ENCODE data around the gene CAVIN3. TPM values are rescaled to one million over a fixed set of nuclear protein-coding genes. Genes with fewer than 3 reads are reported as not detected.

The CAVIN3 gene
- total and polyA plus RNA-seq, 9 donors: 36.7 to 119 (median 61.2) TPM

GRCh38 chr11:6326303-6326702, 6.0 kb upstream of the CAVIN3 start:
- no peaks in the 10 kb centered on the region for H3K9me3 ChIP-seq
- no peak for TF ChIP-seq EP300 (IDR thresholded peaks at IDR 0.05)
- TF ChIP-seq POLR2A (IDR thresholded peaks at IDR 0.05): no peak
- no peak for TF ChIP-seq CTCF (IDR thresholded peaks at IDR 0.05)
- H3K27ac ChIP-seq: no peak overlapping the region
- H3K4me3 ChIP-seq: no peak overlapping the region
- no peaks in the 10 kb centered on the region for H3K36me3 ChIP-seq
- H3K27me3 ChIP-seq: no peaks in the 10 kb centered on the region
- no peak for DNase-seq
- intact Hi-C loops (cut with DNase I): loop anchor here in 1 of 4 donors (10.0 kb wide), 1 partner anchor 92 kb away; the partner anchor contains the start of genes CNGA4 and FHIP1B
- no peaks in the 10 kb centered on the region for H3K4me1 ChIP-seq (ENCODE audit: insufficient read depth)

GRCh38 chr11:6323291-6323905, 3.1 kb upstream of the CAVIN3 start:
- Histone ChIP-seq H3K9me3 (no peaks in the 10 kb centered on the region), H3K27ac (no peak overlapping the region), H3K36me3 (no peaks in the 10 kb centered on the region), H3K4me3 (no peak overlapping the region), H3K27me3 (no peaks in the 10 kb centered on the region), H3K4me1 (ENCODE audit: insufficient read depth) (no peaks in the 10 kb centered on the region)
- no peak for TF ChIP-seq POLR2A (IDR thresholded peaks at IDR 0.05)
- no peak for TF ChIP-seq CTCF (IDR thresholded peaks at IDR 0.05)
- no peak for TF ChIP-seq EP300 (IDR thresholded peaks at IDR 0.05)
- 47 to 74% (median 48%) methylated on average over 1 of the region's 1 CpG for whole genome bisulfite sequencing, 3 donors
- no peak for DNase-seq
- intact Hi-C loops (cut with DNase I): loop anchor here in 1 of 4 donors (10.0 kb wide), 1 partner anchor 89 kb away; the partner anchor contains the start of genes CNGA4 and FHIP1B

- WGBS, 3 donors: 69 to 78% (median 75%) methylated on average over 2 of the region's 2 CpGs
- no peaks in the 10 kb centered on the region for H3K27me3 ChIP-seq
- H3K27ac ChIP-seq: peak overlapping the region in 1 of 2 donors; percentile 98
- TF ChIP-seq EP300 (IDR thresholded peaks at IDR 0.05): no peak
- TF ChIP-seq CTCF (IDR thresholded peaks at IDR 0.05): no peak
- TF ChIP-seq POLR2A (IDR thresholded peaks at IDR 0.05): no peak
- intact Hi-C loops (cut with DNase I): loop anchor here in 1 of 4 donors (10.0 kb wide), 1 partner anchor 87 kb away; the partner anchor contains the start of genes CNGA4 and FHIP1B
- H3K4me3 ChIP-seq: no peak overlapping the region
- H3K9me3 ChIP-seq: no peaks in the 10 kb centered on the region
- no peaks in the 10 kb centered on the region for H3K36me3 ChIP-seq
- DNase-seq: no peak
- H3K4me1 ChIP-seq (ENCODE audit: insufficient read depth): no peaks in the 10 kb centered on the region
Observed at GRCh38 chr11:6321961-6322362, 1.7 kb upstream of the CAVIN3 start.

- intact Hi-C loops (cut with DNase I): loop anchor here in 1 of 4 donors (10.0 kb wide), 1 partner anchor 87 kb away; the partner anchor contains the start of genes CNGA4 and FHIP1B
Observed at GRCh38 chr11:6321356-6321755, 1.1 kb upstream of the CAVIN3 start.

More at GRCh38 chr11:6321356-6321755, 1.1 kb upstream of the CAVIN3 start:
- TF ChIP-seq EP300 (IDR thresholded peaks at IDR 0.05) (no peak), CTCF (IDR thresholded peaks at IDR 0.05) (no peak), POLR2A (IDR thresholded peaks at IDR 0.05) (no peak)
- H3K27me3 ChIP-seq: no peaks in the 10 kb centered on the region
- no peaks in the 10 kb centered on the region for H3K4me1 ChIP-seq (ENCODE audit: insufficient read depth)
- H3K27ac ChIP-seq: peak overlapping the region; percentile 96 to 98
- H3K36me3 ChIP-seq: no peaks in the 10 kb centered on the region
- WGBS, 3 donors: 70 to 80% (median 75%) methylated on average over 12 of the region's 12 CpGs
- no peak for DNase-seq
- H3K4me3 ChIP-seq: no peak overlapping the region
- H3K9me3 ChIP-seq: no peaks in the 10 kb centered on the region
